Prostate gland (tissue), 2 donors: ENCODE data around the gene PVR. TPM values are rescaled to one million over a fixed set of nuclear protein-coding genes. Genes with fewer than 3 reads are reported as not detected.

Experiments
- DNase-seq: peaks from one replicate; pipeline ENCODE4 v3.0.0-alpha.2; 2019; ENCODE audit warnings: low spot score
- H3K27ac ChIP-seq, 2 donors: fragments of 200-600 bp; sonication (generic); 2 replicates each; pipeline ENCODE4 v1.5.1; 2017 to 2019
- H3K27me3 ChIP-seq: fragments of 200-600 bp; sonication (generic); replicated peaks from 2 replicates; pipeline ENCODE4 v1.5.1; 2019; ENCODE audit not compliant: insufficient read depth
- H3K36me3 ChIP-seq, 2 donors: fragments of 200-600 bp; sonication (generic); 1 replicate in 1 of 2; 2 replicates in 1 of 2; pipeline versions ENCODE4 v1.5.1 to v1.8.1; 2017 to 2019
- H3K4me1 ChIP-seq: fragments of 200-600 bp; sonication (generic); replicated peaks from 2 replicates; pipeline ENCODE4 v1.5.1; 2019
- H3K4me3 ChIP-seq, 2 donors: fragments of 200-600 bp; sonication (generic); 2 replicates each; pipeline ENCODE4 v1.5.1; 2017 to 2019
- H3K9me3 ChIP-seq: fragments of 200-600 bp; sonication (generic); 2 replicates; pipeline ENCODE4 v1.5.1; 2017
- CTCF ChIP-seq, 4 experiments: fragments of 200-600 bp in 2 of 4; fragments of 450-650 bp in 2 of 4; sonication (generic) in 2 of 4; IDR thresholded peaks; 1 replicate in 3 of 4; 2 replicates in 1 of 4; pipeline ENCODE4 v1.5.1; 2016 to 2019; ENCODE audit warnings: antibody characterized with exemption in 4 of 4, mild to moderate bottlenecking in 2 of 4, moderate library complexity in 2 of 4
- POLR2A ChIP-seq: fragments of 450-650 bp; IDR thresholded peaks from one replicate; pipeline ENCODE4 v1.6.1; 2016; ENCODE audit warnings: antibody characterized with exemption, mild to moderate bottlenecking
- POLR2AphosphoS5 ChIP-seq: sonication (generic); formaldehyde crosslinking; IDR thresholded peaks from one replicate; pipeline ENCODE4 v1.6.1; 2017; ENCODE audit warnings: antibody characterized with exemption
- whole genome bisulfite sequencing: methylation state at CpG from one replicate; pipeline ENCODE4 v1.1.5; 2018; 5-methylcytosine and 5-hydroxymethylcytosine counted together
- intact Hi-C: fragments of 100-400 bp; cut with DNase I; formaldehyde crosslinking; loops from one replicate; pipeline ENCODE4 v1.14.2; 2022
- total RNA-seq, 2 donors: library from RNA; depleted of rRNA; stranded (reverse); fragments of >200 nt; gene quantifications; one replicate each; pipeline ENCODE4 v1.1.0, GENCODE V29; 2016

The PVR gene
- total RNA-seq, 2 donors from 2014 or later: 30.1 to 35.6 TPM

- Histone ChIP-seq H3K27me3 (no peaks in the 10 kb centered on the region), H3K4me3 (no peak within 1 kb of the TSS), H3K27ac (no peak within 1 kb of the TSS), H3K9me3 (no peaks in the 10 kb centered on the region), H3K4me1 (no peaks in the 10 kb centered on the region), H3K36me3 (no peaks in the 10 kb centered on the region)
- TF ChIP-seq CTCF (IDR thresholded peaks at IDR 0.05) (no peak), POLR2AphosphoS5 (no peak), POLR2A (no peak)
- DNase-seq: no peak
- intact Hi-C loops: no loop called here
- WGBS: 61% methylated on average over 2 of the region's 2 CpGs
These were observed 27.7 kb downstream of the PVR start, which contains the start of gene CEACAM19 for GRCh38 chr19:44671400-44671799. TSS of gene CEACAM19 (plus strand) at chr19:44671482. CDS start at chr19:44671932, 450 bp downstream.

- Histone ChIP-seq H3K27ac (no peak overlapping the region), H3K36me3 (no peaks in the 10 kb centered on the region), H3K9me3 (no peaks in the 10 kb centered on the region), H3K27me3 (no peaks in the 10 kb centered on the region), H3K4me3 (no peak overlapping the region), H3K4me1 (no peaks in the 10 kb centered on the region)
- 69% methylated on average over 1 of the region's 1 CpG for WGBS
- no peak for DNase-seq
- intact Hi-C loops: no loop called here
- TF ChIP-seq POLR2A: no peak
- TF ChIP-seq POLR2AphosphoS5: no peak
- no peak for TF ChIP-seq CTCF (IDR thresholded peaks at IDR 0.05)
These were observed 28.5 kb downstream of the PVR start for GRCh38 chr19:44672226-44672625.

- no peak for TF ChIP-seq POLR2AphosphoS5
- no peak for TF ChIP-seq POLR2A
- TF ChIP-seq CTCF (IDR thresholded peaks at IDR 0.05): no peak
- Histone ChIP-seq H3K4me3 (no peak overlapping the region), H3K9me3 (no peaks in the 10 kb centered on the region), H3K27me3 (no peaks in the 10 kb centered on the region), H3K27ac (no peak overlapping the region), H3K4me1 (no peaks in the 10 kb centered on the region), H3K36me3 (no peaks in the 10 kb centered on the region)
- intact Hi-C loops: no loop called here
- DNase-seq: no peak
- 83% methylated on average over 4 of the region's 4 CpGs for WGBS
These were observed 29.8 kb downstream of the PVR start for GRCh38 chr19:44673510-44673909.

GRCh38 chr19:44675521-44675920 is 31.8 kb downstream of the PVR start:
- WGBS: 91% methylated on average over 6 of the region's 6 CpGs
- DNase-seq: no peak
- Histone ChIP-seq H3K4me1 (no peaks in the 10 kb centered on the region), H3K4me3 (no peak overlapping the region), H3K27me3 (no peaks in the 10 kb centered on the region), H3K9me3 (no peaks in the 10 kb centered on the region), H3K36me3 (no peaks in the 10 kb centered on the region), H3K27ac (no peak overlapping the region)
- TF ChIP-seq POLR2AphosphoS5 (no peak), CTCF (IDR thresholded peaks at IDR 0.05) (no peak), POLR2A (no peak)
- intact Hi-C loops: no loop called here

- no peaks in the 10 kb centered on the region for H3K4me1 ChIP-seq
- no peaks in the 10 kb centered on the region for H3K36me3 ChIP-seq
- WGBS: 56% methylated on average over 8 of the region's 8 CpGs
- no peak for DNase-seq
- no peaks in the 10 kb centered on the region for H3K27me3 ChIP-seq
- TF ChIP-seq POLR2A (no peak), POLR2AphosphoS5 (no peak), CTCF (IDR thresholded peaks at IDR 0.05) (no peak)
- no peak overlapping the region for H3K27ac ChIP-seq
- intact Hi-C loops: no loop called here
- no peak overlapping the region for H3K4me3 ChIP-seq
- H3K9me3 ChIP-seq: no peaks in the 10 kb centered on the region
These were observed 33.5 kb downstream of the PVR start for GRCh38 chr19:44677019-44677811.
